AG04449 (cell line): ENCODE results near the gene CDK19.

Experiments
- CTCF ChIA-PET: fragments of 350-600 bp; formaldehyde crosslinking; extraction: SDS; loops from one replicate; lab custom pipeline; 2021; ENCODE audit warnings: antibody characterized with exemption; lab: Yijun Ruan, JAX
- POLR2A ChIA-PET: fragments of 400-600, 350-600 bp; formaldehyde crosslinking; extraction: SDS; loops from one replicate; lab custom pipeline; 2020; ENCODE audit warnings: antibody characterized with exemption, inconsistent platforms; lab: Yijun Ruan, JAX
- DNase-seq: peaks from one replicate; pipeline ENCODE4 v3.0.0-alpha.2; 2010; ENCODE audit warnings: low read depth, low spot score
- H3K4me3 ChIP-seq: 2 replicates; pipeline ENCODE4 v1.5.1; 2011; ENCODE audit warnings: low read depth, mild to moderate bottlenecking, control low read depth, low read length
- TF ChIP-seq, protein P1 (sequence below): IDR thresholded peaks from one replicate; pipeline ENCODE4 v1.5.1; 2011; ENCODE audit warnings: mild to moderate bottlenecking, moderate library complexity, low read length, control low read depth, inconsistent platforms; ENCODE audit not compliant: insufficient read depth; ENCODE audit errors: missing control alignments

CDK19 gene

DNA sequence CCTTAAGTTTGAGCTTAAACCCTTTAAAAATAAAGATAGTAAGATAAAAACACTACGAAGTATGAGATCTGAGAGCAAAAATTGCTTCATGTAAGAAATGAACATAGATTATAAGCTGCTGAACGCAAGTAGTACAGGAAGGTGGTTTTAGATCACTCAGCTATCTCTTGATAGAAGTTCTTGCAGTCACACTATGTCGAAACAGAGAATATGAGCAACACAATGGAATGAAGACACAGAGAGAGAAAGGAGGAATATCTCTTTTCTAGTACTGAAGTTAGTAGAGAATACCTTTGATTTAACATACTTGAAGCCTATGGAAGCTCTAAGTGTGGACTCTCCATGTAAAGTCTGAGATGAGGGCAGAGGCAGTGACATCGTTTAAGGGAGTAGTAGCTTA, 162.7 kb downstream of the CDK19 start:
- CTCF ChIA-PET = no interaction called here
- TF ChIP-seq, protein P1, sequence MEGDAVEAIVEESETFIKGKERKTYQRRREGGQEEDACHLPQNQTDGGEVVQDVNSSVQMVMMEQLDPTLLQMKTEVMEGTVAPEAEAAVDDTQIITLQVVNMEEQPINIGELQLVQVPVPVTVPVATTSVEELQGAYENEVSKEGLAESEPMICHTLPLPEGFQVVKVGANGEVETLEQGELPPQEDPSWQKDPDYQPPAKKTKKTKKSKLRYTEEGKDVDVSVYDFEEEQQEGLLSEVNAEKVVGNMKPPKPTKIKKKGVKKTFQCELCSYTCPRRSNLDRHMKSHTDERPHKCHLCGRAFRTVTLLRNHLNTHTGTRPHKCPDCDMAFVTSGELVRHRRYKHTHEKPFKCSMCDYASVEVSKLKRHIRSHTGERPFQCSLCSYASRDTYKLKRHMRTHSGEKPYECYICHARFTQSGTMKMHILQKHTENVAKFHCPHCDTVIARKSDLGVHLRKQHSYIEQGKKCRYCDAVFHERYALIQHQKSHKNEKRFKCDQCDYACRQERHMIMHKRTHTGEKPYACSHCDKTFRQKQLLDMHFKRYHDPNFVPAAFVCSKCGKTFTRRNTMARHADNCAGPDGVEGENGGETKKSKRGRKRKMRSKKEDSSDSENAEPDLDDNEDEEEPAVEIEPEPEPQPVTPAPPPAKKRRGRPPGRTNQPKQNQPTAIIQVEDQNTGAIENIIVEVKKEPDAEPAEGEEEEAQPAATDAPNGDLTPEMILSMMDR = no peak
- H3K4me3 ChIP-seq = no peak overlapping the region
- no peak for DNase-seq
- POLR2A ChIA-PET = no interaction called here

- no peak for DNase-seq
- H3K4me3 ChIP-seq = no peak overlapping the region
- ChIA-PET CTCF (no interaction called here), POLR2A (no interaction called here)
- TF ChIP-seq, protein P1 = no peak
These were observed 164.5 kb downstream of the CDK19 start for GRCh38 chr6:110650755-110651154.

DNA sequence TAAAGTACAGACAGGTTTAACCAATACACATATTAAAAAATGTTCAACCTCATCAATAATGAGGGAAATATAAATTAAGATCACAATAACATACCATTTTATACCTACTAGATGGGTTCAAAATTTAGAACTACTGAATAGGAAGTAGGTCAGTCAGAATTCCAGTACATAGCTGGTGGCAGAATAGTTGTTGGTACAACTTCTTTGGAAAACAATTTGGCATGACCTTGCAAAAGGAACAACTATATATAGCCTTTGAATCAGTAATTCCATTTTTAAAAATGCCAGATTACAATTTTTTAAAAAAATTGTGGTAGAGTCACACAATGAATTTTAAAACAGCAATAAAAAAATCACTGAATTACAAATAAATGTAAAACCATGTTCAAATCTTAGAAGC, 165.6 kb downstream of the CDK19 start:
- DNase-seq = no peak
- CTCF ChIA-PET = interaction anchor here (0.8 kb wide), 1 partner anchor 33 kb away, joined by 3 read pairs; no protein-coding TSS in a partner anchor
- TF ChIP-seq, protein P1 = no peak
- POLR2A ChIA-PET = no interaction called here
- no peak overlapping the region for H3K4me3 ChIP-seq

- no peak for DNase-seq
- TF ChIP-seq, protein P1 = peak; percentile 9
- CTCF ChIA-PET = interaction anchor here (0.9 kb wide), 1 partner anchor 35 kb away, joined by 4 read pairs; no protein-coding TSS in a partner anchor
- no peak overlapping the region for H3K4me3 ChIP-seq
- POLR2A ChIA-PET = no interaction called here
These were observed 168.0 kb downstream of the CDK19 start for GRCh38 chr6:110646951-110647910.

GRCh38 chr6:110646419-110646698, 168.9 kb downstream of the CDK19 start:
- DNase-seq = no peak
- TF ChIP-seq, protein P1 = no peak
- H3K4me3 ChIP-seq = no peak overlapping the region
- ChIA-PET CTCF (no interaction called here), POLR2A (no interaction called here)

GRCh38 chr6:110645685-110646418, 169.4 kb downstream of the CDK19 start:
- TF ChIP-seq, protein P1 = no peak
- CTCF ChIA-PET = no interaction called here
- no peak overlapping the region for H3K4me3 ChIP-seq
- POLR2A ChIA-PET = no interaction called here
- no peak for DNase-seq
